ENCODE measurements around the gene PSEN2. TPM values are rescaled to one million over a fixed set of nuclear protein-coding genes. Genes with fewer than 3 reads are reported as not detected.

Gene PSEN2
- polyA plus RNA-seq, 1 donor (not counting 4 experiments of a cell fraction or from before 2014, with no cell fraction given), result 9.5 TPM

- dilution Hi-C loops (cut with MboI; ENCODE audit: extremely low pct_ligation_motif_present, low sequenced_read_pairs), result no loop called here
- Histone ChIP-seq H3K4me1 (ENCODE audit: control insufficient read depth, extremely low read depth, insufficient read depth, low read length) (no peaks in the 10 kb centered on the region), H3K4me2 (ENCODE audit: control insufficient read depth, extremely low read depth, insufficient read depth, low read depth, low read length) (no peak overlapping the region), H4K20me1 (ENCODE audit: control insufficient read depth, extremely low read depth, insufficient read depth, low read length) (no peaks in the 10 kb centered on the region), H3K27me3 (ENCODE audit: control insufficient read depth, extremely low read depth, insufficient read depth, low read length) (no peaks in the 10 kb centered on the region), H3K79me2 (ENCODE audit: control insufficient read depth, insufficient read depth, low read length) (no peaks in the 10 kb centered on the region), H3K9ac (ENCODE audit: control insufficient read depth, extremely low read depth, insufficient read depth, low read length) (no peak overlapping the region), H3K36me3 (ENCODE audit: control insufficient read depth in 2 of 2, extremely low read depth in 1 of 2, insufficient read depth in 2 of 2, low read length in 2 of 2) (peaks cover 0 to 5% of the 10 kb centered on the region in 2 experiments), H3K4me3 (ENCODE audit: control insufficient read depth in 2 of 3, extremely low read depth in 1 of 3, insufficient read depth in 2 of 3, low read depth in 1 of 3, low read length in 3 of 3) (no peak overlapping the region), H3K27ac (ENCODE audit: control insufficient read depth, insufficient read depth, low read length) (no peak overlapping the region), H3K9me1 (ENCODE audit: control insufficient read depth, extremely low read depth, insufficient read depth, low read length) (no peaks in the 10 kb centered on the region), H2AFZ (ENCODE audit: control insufficient read depth, low read length) (no peak overlapping the region), H3K9me3 (ENCODE audit: control insufficient read depth, low read depth, low read length) (no peaks in the 10 kb centered on the region)
- DNase-seq (ENCODE audit: low read depth, low spot score) (no peak), FAIRE-seq (no peak)
- TF ChIP-seq EZH2 (IDR thresholded peaks at IDR 0.05; ENCODE audit: low read length) (no peak), CTCF (optimal IDR thresholded peaks at IDR 0.05 in 1 of 3, IDR thresholded peaks at IDR 0.05 in 1 of 3, conservative IDR thresholded peaks at IDR 0.05 in 1 of 3; ENCODE audit: extremely low read depth in 1 of 3, insufficient read depth in 2 of 3, low read length in 3 of 3) (no peak)
Measured at GRCh38 chr1:226901421-226901820, 31.0 kb downstream of the PSEN2 start.

GRCh38 chr1:226902601-226903000 lies 32.2 kb downstream of the PSEN2 start:
- H3K4me3 ChIP-seq (ENCODE audit: control insufficient read depth in 2 of 3, extremely low read depth in 1 of 3, insufficient read depth in 2 of 3, low read depth in 1 of 3, low read length in 3 of 3), result no peak overlapping the region
- DNase-seq (ENCODE audit: low read depth, low spot score), result no peak
- H3K4me2 ChIP-seq (ENCODE audit: control insufficient read depth, extremely low read depth, insufficient read depth, low read depth, low read length), result no peak overlapping the region
- no peaks in the 10 kb centered on the region for H3K79me2 ChIP-seq (ENCODE audit: control insufficient read depth, insufficient read depth, low read length)
- no peaks in the 10 kb centered on the region for H3K4me1 ChIP-seq (ENCODE audit: control insufficient read depth, extremely low read depth, insufficient read depth, low read length)
- no peak overlapping the region for H3K27ac ChIP-seq (ENCODE audit: control insufficient read depth, insufficient read depth, low read length)
- H3K9me1 ChIP-seq (ENCODE audit: control insufficient read depth, extremely low read depth, insufficient read depth, low read length), result no peaks in the 10 kb centered on the region
- H4K20me1 ChIP-seq (ENCODE audit: control insufficient read depth, extremely low read depth, insufficient read depth, low read length), result no peaks in the 10 kb centered on the region
- H3K27me3 ChIP-seq (ENCODE audit: control insufficient read depth, extremely low read depth, insufficient read depth, low read length), result no peaks in the 10 kb centered on the region
- no peak for FAIRE-seq
- H3K9me3 ChIP-seq (ENCODE audit: control insufficient read depth, low read depth, low read length), result no peaks in the 10 kb centered on the region
- TF ChIP-seq EZH2 (IDR thresholded peaks at IDR 0.05; ENCODE audit: low read length) (no peak), CTCF (optimal IDR thresholded peaks at IDR 0.05 in 1 of 3, IDR thresholded peaks at IDR 0.05 in 1 of 3, conservative IDR thresholded peaks at IDR 0.05 in 1 of 3; ENCODE audit: extremely low read depth in 1 of 3, insufficient read depth in 2 of 3, low read length in 3 of 3) (no peak)
- H3K36me3 ChIP-seq (ENCODE audit: control insufficient read depth in 2 of 2, extremely low read depth in 1 of 2, insufficient read depth in 2 of 2, low read length in 2 of 2), result peaks cover 0 to 5% of the 10 kb centered on the region in 2 experiments
- H2AFZ ChIP-seq (ENCODE audit: control insufficient read depth, low read length), result no peak overlapping the region
- H3K9ac ChIP-seq (ENCODE audit: control insufficient read depth, extremely low read depth, insufficient read depth, low read length), result no peak overlapping the region
- dilution Hi-C loops (cut with MboI; ENCODE audit: extremely low pct_ligation_motif_present, low sequenced_read_pairs), result no loop called here
